Mucosa of descending colon (tissue), 3 donors: ENCODE measurements around the gene COQ8B. TPM values are rescaled to one million over a fixed set of nuclear protein-coding genes. Genes with fewer than 3 reads are reported as not detected.

ENCODE experiments used
- ATAC-seq: fragments of 200-7000 bp; cut with Tn5 transposase; one replicate; pipeline ENCODE4 v1.9.1; 2020; ENCODE audit warnings: mild to moderate bottlenecking, moderate library complexity
- DNase-seq, 3 donors: peaks; one replicate each; pipeline ENCODE4 v3.0.0-alpha.2; 2020
- H3K36me3 ChIP-seq: fragments of 200-600 bp; one replicate; pipeline ENCODE4 v1.8.0; 2021; ENCODE audit warnings: low read depth, mild to moderate bottlenecking
- H3K4me1 ChIP-seq: fragments of 200-600 bp; one replicate; pipeline ENCODE4 v1.8.0; 2021; ENCODE audit warnings: low read depth, mild to moderate bottlenecking
- H3K4me3 ChIP-seq: fragments of 200-600 bp; one replicate; pipeline ENCODE4 v1.8.0; 2021; ENCODE audit warnings: mild to moderate bottlenecking
- H3K9me3 ChIP-seq: fragments of 200-600 bp; one replicate; pipeline ENCODE4 v1.8.0; 2021; ENCODE audit warnings: mild to moderate bottlenecking
- intact Hi-C, 2 donors: fragments of 100-400 bp; cut with DNase I in 1 of 2; cut with micrococcal nuclease in 1 of 2; formaldehyde crosslinking; loops; one replicate each; pipeline versions ENCODE4 v1.11.0 to v1.11.1; 2022; cut with DNase I, micrococcal nuclease
- total RNA-seq, 3 donors: library from RNA; stranded (reverse); fragmentation: NEBNext Ultra II Directional in 2 of 3; extraction: Animal tissue kit (Norgen Biotek cat#: 25700) in 2 of 3; gene quantifications; one replicate each; pipeline versions ENCODE4 v1.2.1 to v1.2.4, GENCODE V29; 2021 to 2023
- TF ChIP-seq, protein P1 (sequence below): fragments of 200-600 bp; IDR thresholded peaks from one replicate; pipeline ENCODE4 v1.8.0; 2022; ENCODE audit warnings: antibody characterized with exemption, mild to moderate bottlenecking
- donor health status: DM: no; HTN: no; CAD: no; lungs with moderate emphysema.
- donor health status: DM: no; HTN: no; CAD: no.
- donor health status: DM: no; HTN: yes; CAD: no.

The COQ8B gene
- total RNA-seq, 3 donors from 2014 or later: 29.9 to 49.2 (median 39.3) TPM

DNA sequence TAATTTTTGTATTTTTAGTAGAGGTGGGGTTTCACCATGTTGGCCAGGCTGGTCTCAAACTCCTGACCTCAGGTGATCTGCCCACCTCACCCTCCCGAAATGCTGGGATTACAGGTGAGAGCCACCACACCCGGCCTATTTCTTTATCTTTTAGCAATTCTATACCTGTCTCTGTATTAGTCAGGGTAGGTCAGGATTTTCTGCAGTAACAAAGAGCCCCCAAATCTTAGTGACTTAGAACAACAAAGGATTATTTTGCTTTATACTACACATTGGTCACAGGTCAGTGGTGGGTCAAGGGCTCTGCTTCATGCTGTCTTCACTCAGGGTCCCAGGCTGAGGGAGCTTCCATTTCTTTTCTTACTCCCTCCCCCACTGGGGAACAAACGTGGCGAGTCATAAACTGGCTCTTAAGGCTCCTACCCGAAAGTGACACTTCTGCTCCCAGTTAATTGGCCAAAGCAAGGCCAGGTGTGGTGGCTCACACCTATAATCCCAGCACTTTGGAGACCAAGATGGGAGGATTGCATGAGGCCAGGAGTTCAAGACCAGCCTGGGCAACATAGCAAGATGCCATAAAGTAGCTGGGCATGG lies 7.1 kb upstream of the COQ8B start:
- intact Hi-C loops: no loop called here
- ATAC-seq: no peak
- no peak overlapping the region for H3K4me3 ChIP-seq
- TF ChIP-seq, protein P1, sequence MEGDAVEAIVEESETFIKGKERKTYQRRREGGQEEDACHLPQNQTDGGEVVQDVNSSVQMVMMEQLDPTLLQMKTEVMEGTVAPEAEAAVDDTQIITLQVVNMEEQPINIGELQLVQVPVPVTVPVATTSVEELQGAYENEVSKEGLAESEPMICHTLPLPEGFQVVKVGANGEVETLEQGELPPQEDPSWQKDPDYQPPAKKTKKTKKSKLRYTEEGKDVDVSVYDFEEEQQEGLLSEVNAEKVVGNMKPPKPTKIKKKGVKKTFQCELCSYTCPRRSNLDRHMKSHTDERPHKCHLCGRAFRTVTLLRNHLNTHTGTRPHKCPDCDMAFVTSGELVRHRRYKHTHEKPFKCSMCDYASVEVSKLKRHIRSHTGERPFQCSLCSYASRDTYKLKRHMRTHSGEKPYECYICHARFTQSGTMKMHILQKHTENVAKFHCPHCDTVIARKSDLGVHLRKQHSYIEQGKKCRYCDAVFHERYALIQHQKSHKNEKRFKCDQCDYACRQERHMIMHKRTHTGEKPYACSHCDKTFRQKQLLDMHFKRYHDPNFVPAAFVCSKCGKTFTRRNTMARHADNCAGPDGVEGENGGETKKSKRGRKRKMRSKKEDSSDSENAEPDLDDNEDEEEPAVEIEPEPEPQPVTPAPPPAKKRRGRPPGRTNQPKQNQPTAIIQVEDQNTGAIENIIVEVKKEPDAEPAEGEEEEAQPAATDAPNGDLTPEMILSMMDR: no peak
- DNase-seq: no peak
- H3K36me3 ChIP-seq: no peaks in the 10 kb centered on the region
- peaks cover 30% of the 10 kb centered on the region for H3K4me1 ChIP-seq
- H3K9me3 ChIP-seq: no peaks in the 10 kb centered on the region

DNA sequence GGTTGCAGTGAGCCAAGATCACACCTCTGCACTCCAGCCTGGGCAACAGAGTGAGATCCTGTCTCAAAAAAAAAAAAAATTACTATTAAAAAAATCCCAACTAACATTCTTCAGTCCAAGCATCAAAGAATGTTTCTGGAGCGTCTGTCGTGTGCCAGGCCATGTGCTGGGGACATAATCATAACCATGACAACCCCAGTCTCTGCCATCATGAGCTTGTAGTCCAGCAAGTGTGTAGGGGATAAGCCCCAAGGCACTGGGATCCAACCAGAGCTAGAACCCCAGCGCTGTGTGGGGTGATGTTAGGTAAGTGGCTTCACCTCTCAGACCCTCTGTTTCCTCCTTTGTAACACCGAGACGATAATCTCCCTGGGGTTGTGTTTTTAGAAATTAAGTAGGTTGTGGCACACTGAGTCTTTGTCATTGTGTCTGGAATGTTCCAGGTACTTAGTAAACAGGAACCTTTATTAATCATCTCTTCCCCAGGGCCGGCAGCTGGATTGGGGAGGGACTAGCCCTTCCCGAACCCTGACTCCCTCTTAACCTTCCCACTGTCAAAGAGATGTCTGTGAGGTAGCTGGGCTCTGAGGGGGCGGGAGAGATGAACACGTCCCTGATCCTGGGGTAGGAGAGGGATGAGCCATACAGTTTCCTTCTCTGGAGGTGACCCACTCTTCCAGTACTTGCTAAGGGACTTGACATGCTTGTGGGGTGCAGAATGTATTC lies 5.4 kb upstream of the COQ8B start:
- TF ChIP-seq, protein P1: no peak
- H3K36me3 ChIP-seq: no peaks in the 10 kb centered on the region
- no peak for ATAC-seq
- peaks cover 30% of the 10 kb centered on the region for H3K4me1 ChIP-seq
- no peaks in the 10 kb centered on the region for H3K9me3 ChIP-seq
- no peak for DNase-seq
- intact Hi-C loops: no loop called here
- no peak overlapping the region for H3K4me3 ChIP-seq

DNA sequence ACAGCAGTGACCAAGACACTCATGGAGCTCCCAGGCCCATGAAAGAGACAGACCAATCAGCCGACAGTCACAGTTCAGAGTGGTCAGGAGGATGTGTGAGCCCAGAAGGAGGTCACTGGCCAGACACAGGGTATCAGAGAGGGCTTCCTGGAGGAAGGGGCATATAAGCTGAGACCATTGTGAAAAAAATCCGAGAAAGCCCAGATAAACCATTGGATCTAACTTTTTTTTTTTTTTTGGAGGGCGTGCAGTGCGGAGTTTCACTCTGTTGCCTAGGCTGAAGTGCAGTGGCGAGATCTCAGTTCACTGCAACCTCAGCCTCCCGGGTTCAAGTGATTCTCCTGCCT lies 4.4 kb upstream of the COQ8B start:
- ATAC-seq: no peak
- DNase-seq: no peak
- intact Hi-C loops: no loop called here
- H3K36me3 ChIP-seq: no peaks in the 10 kb centered on the region
- H3K9me3 ChIP-seq: no peaks in the 10 kb centered on the region
- H3K4me3 ChIP-seq: no peak overlapping the region
- peaks cover 30% of the 10 kb centered on the region for H3K4me1 ChIP-seq
- TF ChIP-seq, protein P1: no peak

DNA sequence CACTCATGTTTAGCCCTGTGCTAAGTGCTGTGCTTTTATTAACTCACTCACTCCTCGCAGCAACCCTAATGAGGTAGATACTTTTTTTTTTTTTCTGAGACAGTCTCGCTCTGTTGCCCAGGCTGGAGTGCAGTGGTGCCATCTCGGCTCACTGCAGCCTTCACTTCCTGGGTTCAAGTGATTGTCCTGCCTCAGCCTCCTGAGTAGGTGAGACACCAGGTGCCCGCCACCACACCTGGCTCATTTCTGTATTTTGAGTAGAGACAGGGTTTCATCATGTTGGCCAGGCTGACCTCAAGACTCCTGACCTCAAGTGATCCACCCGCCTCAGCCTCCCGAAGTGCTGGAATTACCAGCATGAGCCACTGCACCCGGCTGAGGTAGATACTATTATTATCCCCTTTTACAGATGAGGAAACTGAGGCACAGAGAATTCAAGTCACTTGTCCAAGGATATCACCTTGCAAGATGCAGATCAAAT lies 2.8 kb upstream of the COQ8B start:
- DNase-seq (no peak), ATAC-seq (no peak)
- intact Hi-C loops: no loop called here
- peaks cover 30% of the 10 kb centered on the region for H3K4me1 ChIP-seq
- H3K9me3 ChIP-seq: no peaks in the 10 kb centered on the region
- H3K4me3 ChIP-seq: no peak overlapping the region
- no peaks in the 10 kb centered on the region for H3K36me3 ChIP-seq
- TF ChIP-seq, protein P1: no peak

DNA sequence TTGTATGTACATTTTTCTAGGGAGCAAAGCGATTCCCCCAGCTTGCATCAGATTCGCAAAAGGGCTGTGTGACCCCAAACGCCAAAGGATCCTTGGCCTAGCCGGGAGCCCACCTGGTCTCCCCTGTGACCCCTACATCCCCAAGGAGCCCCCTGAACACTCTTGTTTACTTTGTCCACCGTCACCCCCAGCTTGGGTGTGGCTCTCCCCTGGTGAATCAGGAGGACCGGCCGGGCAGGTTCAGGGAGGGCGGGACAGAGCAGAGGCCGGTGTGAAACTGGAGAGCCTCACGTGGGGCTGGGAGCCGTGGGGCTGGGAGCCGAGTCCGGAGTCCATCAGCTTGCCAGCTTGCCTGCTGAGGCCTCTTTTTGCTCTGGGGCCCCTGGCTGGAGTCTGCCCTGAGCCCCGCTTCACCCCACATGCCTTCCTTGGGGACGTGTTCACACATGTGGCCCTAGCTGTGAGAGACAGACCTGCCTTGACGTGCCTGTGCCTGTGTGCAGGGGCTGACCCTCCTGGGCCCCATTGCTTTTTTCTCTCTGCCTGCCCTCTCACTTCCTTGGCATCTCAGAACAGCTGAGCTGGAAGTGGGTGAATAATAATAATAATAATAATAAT lies 2.2 kb upstream of the COQ8B start:
- peaks cover 35% of the 10 kb centered on the region for H3K4me1 ChIP-seq
- H3K9me3 ChIP-seq: no peaks in the 10 kb centered on the region
- intact Hi-C loops: no loop called here
- no peaks in the 10 kb centered on the region for H3K36me3 ChIP-seq
- DNase-seq: peak; percentile 94 to 96 (median 94)
- ATAC-seq: peak; percentile 57
- TF ChIP-seq, protein P1: no peak
- H3K4me3 ChIP-seq: peak overlapping the region; percentile 69
